ENCODE results near the gene TTLL5. TPM values are rescaled to one million over a fixed set of nuclear protein-coding genes. Genes with fewer than 3 reads are reported as not detected.

TTLL5 gene
- polyA plus RNA-seq, 1 of the 3 experiments (the other 2 are of a cell fraction) = 9.6 TPM

DNA sequence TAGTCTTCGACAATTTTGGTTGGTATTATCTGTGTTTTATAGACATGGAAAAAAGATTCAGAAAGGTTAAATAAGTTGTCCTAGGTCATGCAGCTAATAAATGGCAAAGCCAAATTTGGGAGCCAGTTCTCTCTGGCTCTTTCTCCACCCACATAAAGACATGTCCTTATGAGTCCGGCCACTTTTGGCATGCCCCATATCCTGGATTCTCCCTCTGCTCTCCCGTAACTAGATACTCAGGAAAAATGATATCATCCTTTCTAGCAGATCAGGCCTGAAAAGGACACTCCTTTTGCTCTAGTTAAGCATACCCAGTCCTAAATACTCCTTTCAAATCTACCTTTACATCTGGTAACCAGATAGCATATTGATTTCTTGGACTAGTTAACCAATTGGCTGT, 64.4 kb downstream of the TTLL5 start:
- Histone ChIP-seq H3F3A (replicated peaks; ENCODE audit: insufficient read depth) (peaks cover 3% of the 10 kb centered on the region), H3K9ac (no peak overlapping the region), H3K4me3 (ENCODE audit: low read depth in 2 of 2, low read length in 1 of 2) (no peak overlapping the region), H3K9me3 (no peaks in the 10 kb centered on the region; the same call in 1 of the 2 replicates), H4K20me1 (ENCODE audit: insufficient read depth) (no peaks in the 10 kb centered on the region), H3K4me1 (ENCODE audit: control insufficient read depth in 1 of 2, insufficient read depth in 2 of 2, low read depth in 1 of 2, low read length in 1 of 2) (peaks cover 0 to 12% of the 10 kb centered on the region in 2 experiments; a peak in 2 of 4 replicates), H2AFZ (ENCODE audit: low read depth) (no peak overlapping the region), H3K27ac (ENCODE audit: low read depth in 2 of 2, low read length in 1 of 2) (no peak overlapping the region), H3K36me3 (replicated peaks in 1 of 2; ENCODE audit: control insufficient read depth in 1 of 2, insufficient read depth in 2 of 2, low read length in 1 of 2) (peaks cover 14 to 27% of the 10 kb centered on the region in 2 experiments), H3K27me3 (ENCODE audit: insufficient read depth) (no peaks in the 10 kb centered on the region), H3K4me2 (no peak overlapping the region), H3K9me2 (no peaks in the 10 kb centered on the region), H3K79me2 (ENCODE audit: insufficient read depth) (no peaks in the 10 kb centered on the region)
- 84% methylated on average over 3 of the region's 3 CpGs for WGBS (ENCODE audit: low lambda C conversion rate)
- CTCF ChIA-PET = interaction anchor here (0.8 to 1.6 kb wide), 4 partner anchors 11 to 255 kb away, joined by 3 to 4 read pairs (median 3); no protein-coding TSS in a partner anchor
- TF ChIP-seq GATA2 (CRISPR knock-in tag; IDR thresholded peaks at IDR 0.05) (no peak), RAD21 (IDR thresholded peaks at IDR 0.05; ENCODE audit: low read length) (no peak)
- TF ChIP-seq, protein P1, sequence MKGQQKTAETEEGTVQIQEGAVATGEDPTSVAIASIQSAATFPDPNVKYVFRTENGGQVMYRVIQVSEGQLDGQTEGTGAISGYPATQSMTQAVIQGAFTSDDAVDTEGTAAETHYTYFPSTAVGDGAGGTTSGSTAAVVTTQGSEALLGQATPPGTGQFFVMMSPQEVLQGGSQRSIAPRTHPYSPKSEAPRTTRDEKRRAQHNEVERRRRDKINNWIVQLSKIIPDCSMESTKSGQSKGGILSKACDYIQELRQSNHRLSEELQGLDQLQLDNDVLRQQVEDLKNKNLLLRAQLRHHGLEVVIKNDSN (IDR thresholded peaks at IDR 0.05; ENCODE audit: borderline replicate concordance, low read depth) = no peak
- TF ChIP-seq, protein P2, sequence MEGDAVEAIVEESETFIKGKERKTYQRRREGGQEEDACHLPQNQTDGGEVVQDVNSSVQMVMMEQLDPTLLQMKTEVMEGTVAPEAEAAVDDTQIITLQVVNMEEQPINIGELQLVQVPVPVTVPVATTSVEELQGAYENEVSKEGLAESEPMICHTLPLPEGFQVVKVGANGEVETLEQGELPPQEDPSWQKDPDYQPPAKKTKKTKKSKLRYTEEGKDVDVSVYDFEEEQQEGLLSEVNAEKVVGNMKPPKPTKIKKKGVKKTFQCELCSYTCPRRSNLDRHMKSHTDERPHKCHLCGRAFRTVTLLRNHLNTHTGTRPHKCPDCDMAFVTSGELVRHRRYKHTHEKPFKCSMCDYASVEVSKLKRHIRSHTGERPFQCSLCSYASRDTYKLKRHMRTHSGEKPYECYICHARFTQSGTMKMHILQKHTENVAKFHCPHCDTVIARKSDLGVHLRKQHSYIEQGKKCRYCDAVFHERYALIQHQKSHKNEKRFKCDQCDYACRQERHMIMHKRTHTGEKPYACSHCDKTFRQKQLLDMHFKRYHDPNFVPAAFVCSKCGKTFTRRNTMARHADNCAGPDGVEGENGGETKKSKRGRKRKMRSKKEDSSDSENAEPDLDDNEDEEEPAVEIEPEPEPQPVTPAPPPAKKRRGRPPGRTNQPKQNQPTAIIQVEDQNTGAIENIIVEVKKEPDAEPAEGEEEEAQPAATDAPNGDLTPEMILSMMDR (IDR thresholded peaks at IDR 0.05) = no peak
- no peak for DNase-seq
- POLR2A ChIA-PET = no interaction called here

DNA sequence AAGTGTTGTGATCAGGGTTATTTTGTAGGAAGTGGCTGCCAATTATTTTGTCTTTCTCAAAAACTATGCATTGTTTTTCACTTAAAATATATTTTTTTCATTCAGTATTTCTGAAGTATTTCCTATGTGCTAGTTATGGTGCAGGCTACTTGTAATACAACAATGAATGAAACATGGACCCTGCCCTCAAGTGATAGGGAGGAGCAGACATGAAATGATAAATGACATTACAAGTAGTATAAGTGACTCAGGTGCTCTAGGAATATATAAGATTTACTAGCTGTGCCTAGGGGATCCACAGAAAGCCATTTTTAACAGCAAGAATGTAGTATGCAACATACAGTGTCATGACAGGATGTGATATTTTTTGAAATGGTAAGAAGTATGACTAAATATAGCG, 65.3 kb downstream of the TTLL5 start:
- no peaks in the 10 kb centered on the region for H3K9me2 ChIP-seq
- H3K79me2 ChIP-seq (ENCODE audit: insufficient read depth) = no peaks in the 10 kb centered on the region
- CTCF ChIA-PET = interaction anchor here (0.8 to 1.8 kb wide), 6 partner anchors 12 to 256 kb away, joined by 3 to 6 read pairs (median 4); no protein-coding TSS in a partner anchor
- WGBS (ENCODE audit: low lambda C conversion rate) = 84% methylated on average over 1 of the region's 1 CpG
- no peak for DNase-seq
- POLR2A ChIA-PET = no interaction called here
- H3K27me3 ChIP-seq (ENCODE audit: insufficient read depth) = no peaks in the 10 kb centered on the region
- TF ChIP-seq CHD2 (IDR thresholded peaks at IDR 0.05; ENCODE audit: low read length, partially characterized antibody) (no peak), TEAD4 (IDR thresholded peaks at IDR 0.05; ENCODE audit: borderline replicate concordance, insufficient read depth) (no peak), TCF12 (IDR thresholded peaks at IDR 0.05) (no peak), GATA2 (CRISPR knock-in tag; IDR thresholded peaks at IDR 0.05) (no peak), POLR2AphosphoS5 (IDR thresholded peaks at IDR 0.05; ENCODE audit: low read depth, low read length) (no peak), RXRA (IDR thresholded peaks at IDR 0.05; ENCODE audit: borderline replicate concordance, low read depth) (no peak), NRF1 (IDR thresholded peaks at IDR 0.05; ENCODE audit: low read depth, low read length) (no peak), TAF1 (IDR thresholded peaks at IDR 0.05; ENCODE audit: borderline replicate concordance, low read depth, low read length) (no peak), SMC3 (IDR thresholded peaks at IDR 0.05; ENCODE audit: low read depth, low read length) (no peak), RCOR1 (IDR thresholded peaks at IDR 0.05; ENCODE audit: low read length) (no peak), FOSL2 (IDR thresholded peaks at IDR 0.05; ENCODE audit: borderline replicate concordance, low read depth) (no peak), FOXJ3 (CRISPR knock-in tag; IDR thresholded peaks at IDR 0.05) (no peak)
- TF ChIP-seq, protein P2 (IDR thresholded peaks at IDR 0.05) = no peak
- H4K20me1 ChIP-seq (ENCODE audit: insufficient read depth) = no peaks in the 10 kb centered on the region
- H3K36me3 ChIP-seq (replicated peaks in 1 of 2; ENCODE audit: control insufficient read depth in 1 of 2, insufficient read depth in 2 of 2, low read length in 1 of 2) = peaks cover 14 to 27% of the 10 kb centered on the region in 2 experiments
- H3K9ac ChIP-seq = no peak overlapping the region
- H2AFZ ChIP-seq (ENCODE audit: low read depth) = no peak overlapping the region
- no peak overlapping the region for H3K27ac ChIP-seq (ENCODE audit: low read depth in 2 of 2, low read length in 1 of 2)
- no peak overlapping the region for H3K4me2 ChIP-seq
- H3K4me1 ChIP-seq (ENCODE audit: control insufficient read depth in 1 of 2, insufficient read depth in 2 of 2, low read depth in 1 of 2, low read length in 1 of 2) = peaks cover 0 to 6% of the 10 kb centered on the region in 2 experiments; a peak in 1 of 4 replicates
- H3K4me3 ChIP-seq (ENCODE audit: low read depth in 2 of 2, low read length in 1 of 2) = no peak overlapping the region
- no peaks in the 10 kb centered on the region for H3F3A ChIP-seq (replicated peaks; ENCODE audit: insufficient read depth)
- H3K9me3 ChIP-seq = no peaks in the 10 kb centered on the region; the same call in 1 of the 2 replicates

Measured in SK-N-SH (cell line).